IMR-90 (cell line): ENCODE measurements around the gene MT1A.

ENCODE experiments used
- CTCF ChIP-seq: conservative IDR thresholded peaks from 2 replicates; pipeline ENCODE4 v1.5.1; 2012; ENCODE audit warnings: mild to moderate bottlenecking, low read depth, low read length, improper control_type of control experiment
- MAFK ChIP-seq: IDR thresholded peaks from 2 replicates; pipeline ENCODE4 v1.6.1; 2012; ENCODE audit warnings: low read depth, low read length, improper control_type of control experiment
- POLR2A ChIP-seq: IDR thresholded peaks from 2 replicates; pipeline ENCODE4 v1.6.1; 2012; ENCODE audit warnings: mild to moderate bottlenecking, low read depth, low read length
- RAD21 ChIP-seq: IDR thresholded peaks from 2 replicates; pipeline ENCODE4 v1.6.1; 2012; ENCODE audit warnings: low read length, improper control_type of control experiment
- RFX5 ChIP-seq: IDR thresholded peaks from 2 replicates; pipeline ENCODE4 v1.8.0; 2012; ENCODE audit warnings: low read depth, mild to moderate bottlenecking, low read length, moderate library complexity
- SMC3 ChIP-seq: fragments of 150-350 bp; IDR thresholded peaks from 2 replicates; pipeline ENCODE4 v1.6.1; 2016; ENCODE audit warnings: low read depth, mild to moderate bottlenecking, antibody characterized with exemption, low read length, moderate library complexity
- USF2 ChIP-seq: fragments of 150-350 bp; IDR thresholded peaks from 2 replicates; pipeline ENCODE4 v1.6.1; 2017; ENCODE audit warnings: mild to moderate bottlenecking, antibody characterized with exemption, low read length, low read depth

GRCh38 chr16:56669840-56670619 is 31.6 kb downstream of the MT1A start:
- TF ChIP-seq CTCF: no peak
- TF ChIP-seq POLR2A: no peak
- TF ChIP-seq RFX5: no peak
- no peak for TF ChIP-seq MAFK
- no peak for TF ChIP-seq USF2
- TF ChIP-seq RAD21: no peak
- no peak for TF ChIP-seq SMC3
